ENCODE results near the gene RPS15. TPM values are rescaled to one million over a fixed set of nuclear protein-coding genes. Genes with fewer than 3 reads are reported as not detected.

RPS15 gene
- total and polyA plus RNA-seq, 2 of the 13 experiments (the other 11 are each of a cell fraction or from before 2014, with no cell fraction given): 695 to 1,411 TPM

DNA sequence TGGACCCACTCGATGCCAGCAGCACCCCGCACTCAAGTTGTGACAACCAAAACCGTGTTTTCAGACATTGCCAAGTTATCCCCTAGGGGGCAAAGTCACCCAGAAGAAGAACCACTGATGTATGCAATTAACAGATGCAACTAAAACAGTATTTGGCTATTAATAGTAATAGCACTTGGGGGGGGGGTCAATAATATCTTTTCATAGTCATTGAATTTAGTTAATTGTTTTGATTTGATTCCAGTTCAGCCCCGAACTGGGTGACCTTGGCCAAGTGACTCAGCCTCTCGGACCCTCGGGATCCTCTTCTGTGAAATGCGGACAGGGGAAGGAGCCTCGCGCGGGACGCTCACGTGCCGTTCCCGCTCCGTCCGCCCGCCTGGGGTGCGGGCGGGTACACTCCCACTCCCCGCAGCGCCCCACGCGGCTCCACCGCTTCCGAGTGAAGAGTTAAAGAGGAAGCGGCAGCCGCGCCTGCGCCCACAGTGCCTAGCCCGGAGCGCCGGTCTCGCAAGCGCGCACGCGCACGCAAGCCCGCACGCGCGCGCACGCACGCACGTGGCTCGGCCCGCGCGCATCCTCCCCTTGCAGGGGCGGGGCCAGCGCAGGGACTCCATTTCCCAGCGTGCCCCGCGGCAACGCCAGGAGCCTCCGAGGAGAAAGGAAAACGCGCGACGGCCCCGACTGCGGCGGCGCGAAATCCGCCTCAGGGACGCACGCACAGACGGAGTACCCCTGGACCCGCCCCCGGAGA, 31.2 kb upstream of the RPS15 start (continued):
- TF ChIP-seq ZBTB8A (CRISPR knock-in tag; IDR thresholded peaks at IDR 0.05; ENCODE audit: borderline replicate concordance, low read depth) (no peak), NR3C1 (CRISPR knock-in tag; IDR thresholded peaks at IDR 0.05) (no peak), ZNF768 (CRISPR knock-in tag; IDR thresholded peaks at IDR 0.05) (peak; percentile 50; the same call in 1 of the 2 replicates), SAP130 (CRISPR knock-in tag; IDR thresholded peaks at IDR 0.05; ENCODE audit: low read depth) (peak; percentile 80), HNRNPLL (IDR thresholded peaks at IDR 0.05; ENCODE audit: low read depth, low read length, poor library complexity, severe bottlenecking) (peak; percentile 79), ZNF142 (CRISPR knock-in tag; IDR thresholded peaks at IDR 0.05) (0 out of 2 replicates have a peak, but pooled peaks have one; percentile 26), ZNF678 (CRISPR knock-in tag; IDR thresholded peaks at IDR 0.05) (0 out of 2 replicates have a peak, but pooled peaks have one; percentile 26), POLR2AphosphoS2 (IDR thresholded peaks at IDR 0.05; ENCODE audit: low read depth, low read length) (no peak), RFXAP (CRISPR knock-in tag; IDR thresholded peaks at IDR 0.05; ENCODE audit: borderline replicate concordance) (peak; percentile 37; the same call in 1 of the 2 replicates), ZNF740 (CRISPR knock-in tag; IDR thresholded peaks at IDR 0.05) (0 out of 2 replicates have a peak, but pooled peaks have one; percentile 22)
- TF ChIP-seq, protein P1, sequence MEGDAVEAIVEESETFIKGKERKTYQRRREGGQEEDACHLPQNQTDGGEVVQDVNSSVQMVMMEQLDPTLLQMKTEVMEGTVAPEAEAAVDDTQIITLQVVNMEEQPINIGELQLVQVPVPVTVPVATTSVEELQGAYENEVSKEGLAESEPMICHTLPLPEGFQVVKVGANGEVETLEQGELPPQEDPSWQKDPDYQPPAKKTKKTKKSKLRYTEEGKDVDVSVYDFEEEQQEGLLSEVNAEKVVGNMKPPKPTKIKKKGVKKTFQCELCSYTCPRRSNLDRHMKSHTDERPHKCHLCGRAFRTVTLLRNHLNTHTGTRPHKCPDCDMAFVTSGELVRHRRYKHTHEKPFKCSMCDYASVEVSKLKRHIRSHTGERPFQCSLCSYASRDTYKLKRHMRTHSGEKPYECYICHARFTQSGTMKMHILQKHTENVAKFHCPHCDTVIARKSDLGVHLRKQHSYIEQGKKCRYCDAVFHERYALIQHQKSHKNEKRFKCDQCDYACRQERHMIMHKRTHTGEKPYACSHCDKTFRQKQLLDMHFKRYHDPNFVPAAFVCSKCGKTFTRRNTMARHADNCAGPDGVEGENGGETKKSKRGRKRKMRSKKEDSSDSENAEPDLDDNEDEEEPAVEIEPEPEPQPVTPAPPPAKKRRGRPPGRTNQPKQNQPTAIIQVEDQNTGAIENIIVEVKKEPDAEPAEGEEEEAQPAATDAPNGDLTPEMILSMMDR (CRISPR knock-in tag; IDR thresholded peaks at IDR 0.05): peak; percentile 56
- TF ChIP-seq, protein P2, sequence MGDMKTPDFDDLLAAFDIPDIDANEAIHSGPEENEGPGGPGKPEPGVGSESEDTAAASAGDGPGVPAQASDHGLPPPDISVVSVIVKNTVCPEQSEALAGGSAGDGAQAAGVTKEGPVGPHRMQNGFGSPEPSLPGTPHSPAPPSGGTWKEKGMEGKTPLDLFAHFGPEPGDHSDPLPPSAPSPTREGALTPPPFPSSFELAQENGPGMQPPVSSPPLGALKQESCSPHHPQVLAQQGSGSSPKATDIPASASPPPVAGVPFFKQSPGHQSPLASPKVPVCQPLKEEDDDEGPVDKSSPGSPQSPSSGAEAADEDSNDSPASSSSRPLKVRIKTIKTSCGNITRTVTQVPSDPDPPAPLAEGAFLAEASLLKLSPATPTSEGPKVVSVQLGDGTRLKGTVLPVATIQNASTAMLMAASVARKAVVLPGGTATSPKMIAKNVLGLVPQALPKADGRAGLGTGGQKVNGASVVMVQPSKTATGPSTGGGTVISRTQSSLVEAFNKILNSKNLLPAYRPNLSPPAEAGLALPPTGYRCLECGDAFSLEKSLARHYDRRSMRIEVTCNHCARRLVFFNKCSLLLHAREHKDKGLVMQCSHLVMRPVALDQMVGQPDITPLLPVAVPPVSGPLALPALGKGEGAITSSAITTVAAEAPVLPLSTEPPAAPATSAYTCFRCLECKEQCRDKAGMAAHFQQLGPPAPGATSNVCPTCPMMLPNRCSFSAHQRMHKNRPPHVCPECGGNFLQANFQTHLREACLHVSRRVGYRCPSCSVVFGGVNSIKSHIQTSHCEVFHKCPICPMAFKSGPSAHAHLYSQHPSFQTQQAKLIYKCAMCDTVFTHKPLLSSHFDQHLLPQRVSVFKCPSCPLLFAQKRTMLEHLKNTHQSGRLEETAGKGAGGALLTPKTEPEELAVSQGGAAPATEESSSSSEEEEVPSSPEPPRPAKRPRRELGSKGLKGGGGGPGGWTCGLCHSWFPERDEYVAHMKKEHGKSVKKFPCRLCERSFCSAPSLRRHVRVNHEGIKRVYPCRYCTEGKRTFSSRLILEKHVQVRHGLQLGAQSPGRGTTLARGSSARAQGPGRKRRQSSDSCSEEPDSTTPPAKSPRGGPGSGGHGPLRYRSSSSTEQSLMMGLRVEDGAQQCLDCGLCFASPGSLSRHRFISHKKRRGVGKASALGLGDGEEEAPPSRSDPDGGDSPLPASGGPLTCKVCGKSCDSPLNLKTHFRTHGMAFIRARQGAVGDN (CRISPR knock-in tag; IDR thresholded peaks at IDR 0.05): peak; percentile 79
- TF ChIP-seq, protein P3, sequence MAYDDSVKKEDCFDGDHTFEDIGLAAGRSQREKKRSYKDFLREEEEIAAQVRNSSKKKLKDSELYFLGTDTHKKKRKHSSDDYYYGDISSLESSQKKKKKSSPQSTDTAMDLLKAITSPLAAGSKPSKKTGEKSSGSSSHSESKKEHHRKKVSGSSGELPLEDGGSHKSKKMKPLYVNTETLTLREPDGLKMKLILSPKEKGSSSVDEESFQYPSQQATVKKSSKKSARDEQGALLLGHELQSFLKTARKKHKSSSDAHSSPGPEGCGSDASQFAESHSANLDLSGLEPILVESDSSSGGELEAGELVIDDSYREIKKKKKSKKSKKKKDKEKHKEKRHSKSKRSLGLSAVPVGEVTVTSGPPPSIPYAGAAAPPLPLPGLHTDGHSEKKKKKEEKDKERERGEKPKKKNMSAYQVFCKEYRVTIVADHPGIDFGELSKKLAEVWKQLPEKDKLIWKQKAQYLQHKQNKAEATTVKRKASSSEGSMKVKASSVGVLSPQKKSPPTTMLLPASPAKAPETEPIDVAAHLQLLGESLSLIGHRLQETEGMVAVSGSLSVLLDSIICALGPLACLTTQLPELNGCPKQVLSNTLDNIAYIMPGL (CRISPR knock-in tag; IDR thresholded peaks at IDR 0.05; ENCODE audit: borderline replicate concordance in 1 of 2, low read depth in 1 of 2): peak; percentile 83 to 90
